HG02852 (cell line): ENCODE results near the gene PIN1.

Experiments used
- ATAC-seq: cut with Tn5 transposase; IDR thresholded peaks from one replicate; pipeline ENCODE4 v1.9.1; 2021; ENCODE audit warnings: mild to moderate bottlenecking, moderate library complexity; ENCODE audit not compliant: unreplicated experiment

The PIN1 gene

DNA sequence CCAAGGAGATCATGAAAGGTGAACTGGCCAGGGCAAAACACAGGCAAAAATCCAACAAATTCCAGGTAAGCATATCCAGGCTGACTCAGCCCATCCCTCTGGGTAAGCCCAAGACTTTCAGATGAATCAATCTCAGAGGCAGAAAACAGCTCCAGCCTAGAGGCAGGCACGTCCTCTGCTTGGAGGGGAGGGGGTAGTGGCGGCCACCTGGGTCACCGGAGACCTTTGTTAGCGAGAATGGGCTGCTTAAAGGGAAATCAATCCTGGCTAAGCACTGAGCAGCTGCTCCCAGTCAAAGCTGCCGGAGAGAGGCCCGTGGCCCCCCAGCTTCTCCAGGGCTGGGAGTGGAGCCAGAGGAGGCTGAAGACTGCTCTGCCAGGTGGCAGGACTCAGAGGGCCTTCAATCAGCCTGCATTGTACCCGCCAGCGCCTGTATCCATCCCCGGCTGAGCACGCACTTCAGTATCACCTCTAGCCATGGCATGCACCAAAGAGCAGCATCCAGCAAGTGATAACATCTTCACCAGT is 48.2 kb downstream of the PIN1 start:
- ATAC-seq = no peak

DNA sequence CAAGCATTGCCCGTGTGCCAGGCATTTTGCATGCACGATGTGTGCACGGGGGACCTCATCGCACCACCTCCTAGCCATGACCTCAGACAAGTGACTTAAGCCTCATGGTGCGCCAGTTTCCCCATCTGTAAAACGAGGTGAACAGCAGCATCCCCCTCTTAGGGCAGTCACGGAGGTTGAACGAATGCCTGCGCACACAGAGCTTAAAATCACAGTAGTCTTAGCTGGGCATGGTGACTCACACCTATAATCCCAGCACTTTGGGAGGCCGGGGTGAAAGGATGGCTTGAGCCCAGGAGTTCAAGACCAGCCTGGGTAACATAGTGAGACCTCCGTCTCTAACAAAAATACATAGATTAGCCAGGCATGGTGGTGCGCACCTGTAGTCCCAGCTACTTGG is 48.6 kb downstream of the PIN1 start:
- ATAC-seq = no peak

DNA sequence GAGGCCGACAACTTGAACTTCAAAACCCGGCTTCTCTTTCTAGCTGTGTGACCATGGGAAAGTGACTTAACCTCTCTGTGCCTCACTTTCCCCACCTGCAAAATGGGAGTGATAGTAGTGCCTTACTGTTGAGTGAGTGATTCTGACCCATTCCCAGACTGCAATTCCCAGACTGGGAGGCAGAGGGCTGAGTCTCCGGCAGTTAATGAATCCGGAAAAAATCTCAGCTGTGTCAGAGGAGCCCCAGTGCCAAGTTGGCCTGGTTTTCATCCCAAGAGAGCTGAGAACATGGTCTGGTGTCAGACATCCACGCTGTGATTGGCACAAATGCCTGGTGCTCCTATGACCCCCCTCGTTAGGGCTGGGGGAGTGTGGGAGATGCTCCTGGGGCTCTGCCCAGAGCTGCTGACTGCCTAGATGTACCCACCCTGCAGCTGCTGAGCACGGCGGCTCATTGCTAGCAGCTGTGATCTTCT is 50.0 kb downstream of the PIN1 start:
- ATAC-seq = no peak

DNA sequence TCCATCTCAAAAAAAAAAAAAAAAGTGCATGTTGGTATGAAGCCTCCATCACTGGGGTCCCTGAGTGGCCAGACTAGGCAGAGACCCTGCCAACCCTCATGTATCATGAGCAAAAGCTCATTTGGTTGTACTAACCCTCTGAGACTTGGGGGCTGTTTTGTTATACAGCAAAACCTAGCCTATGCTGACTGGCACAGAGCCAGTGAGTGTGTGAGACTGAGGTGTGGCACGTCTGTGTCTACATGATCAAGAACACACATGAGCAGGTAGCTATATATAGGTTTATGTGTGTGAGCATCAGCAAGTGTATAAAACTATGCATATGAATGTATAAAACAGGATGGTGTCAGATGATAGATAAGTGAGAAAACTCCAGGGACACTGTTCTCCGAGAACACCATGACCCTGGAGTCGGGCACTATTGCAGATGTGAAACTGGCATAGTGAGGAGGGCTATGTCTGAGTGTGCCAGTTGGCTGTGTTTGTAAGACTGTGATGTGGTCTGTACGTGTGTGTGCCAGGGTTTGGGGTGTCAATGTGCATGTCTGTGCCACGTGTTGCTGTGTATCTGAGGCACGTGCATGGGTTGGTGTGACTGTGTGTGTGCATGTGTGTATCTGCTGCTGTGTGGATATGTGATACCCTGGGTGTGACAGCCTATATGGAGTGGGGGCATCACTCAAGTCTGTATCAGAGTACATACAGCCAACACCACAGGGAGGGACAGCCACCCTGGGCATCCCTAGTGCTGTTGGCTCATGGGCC is 56.7 kb downstream of the PIN1 start:
- no peak for ATAC-seq
